ENCODE measurements around the gene IFNG. TPM values are rescaled to one million over a fixed set of nuclear protein-coding genes. Genes with fewer than 3 reads are reported as not detected.
A peak's percentile ranks its signal among the peaks of the same experiment; 100 is the strongest.

The IFNG gene
- total RNA-seq, 1 donor from 2014 or later = not detected

GRCh38 chr12:68111995-68112394 lies 47.5 kb downstream of the IFNG start:
- H3K27me3 ChIP-seq (ENCODE audit: insufficient read depth, low read length) = no peaks in the 10 kb centered on the region
- H3K79me2 ChIP-seq (ENCODE audit: insufficient read depth, low read length) = no peaks in the 10 kb centered on the region
- DNase-seq (ENCODE audit: low read depth) = peak; percentile 2
- no peak overlapping the region for H3K27ac Mint-ChIP-seq (ENCODE audit: unreplicated experiment)
- no peak overlapping the region for H3K9ac ChIP-seq (ENCODE audit: low read length)
- H3K4me1 Mint-ChIP-seq (ENCODE audit: low read depth, unreplicated experiment) = no peaks in the 10 kb centered on the region
- no peaks in the 10 kb centered on the region for H3K27me3 Mint-ChIP-seq (ENCODE audit: low read depth, unreplicated experiment)
- H2AFZ ChIP-seq (ENCODE audit: low read depth, low read length) = no peak overlapping the region
- no peak for FAIRE-seq
- no peaks in the 10 kb centered on the region for H3K36me3 ChIP-seq (ENCODE audit: insufficient read depth, low read length)
- no peaks in the 10 kb centered on the region for H3K9me3 ChIP-seq (ENCODE audit: insufficient read depth, low read depth, low read length)
- no peaks in the 10 kb centered on the region for H4K20me1 ChIP-seq (ENCODE audit: insufficient read depth, low read length)
- H3K4me3 ChIP-seq (ENCODE audit: insufficient read depth, low read depth, low read length) = no peak overlapping the region
- H3K4me3 Mint-ChIP-seq (ENCODE audit: unreplicated experiment) = no peak overlapping the region
- TF ChIP-seq EZH2 (IDR thresholded peaks at IDR 0.05; ENCODE audit: insufficient read depth, low read length) (no peak), CTCF (IDR thresholded peaks at IDR 0.05; ENCODE audit: insufficient read depth, low read depth, low read length) (no peak)
- no peaks in the 10 kb centered on the region for H3K9me3 Mint-ChIP-seq (ENCODE audit: unreplicated experiment)
- H3K27ac ChIP-seq (ENCODE audit: low read depth, low read length) = no peak overlapping the region
- no peaks in the 10 kb centered on the region for H3K36me3 Mint-ChIP-seq (ENCODE audit: low read depth, unreplicated experiment)
- no peaks in the 10 kb centered on the region for H3K4me1 ChIP-seq (ENCODE audit: insufficient read depth, low read length)
- no peak overlapping the region for H3K4me2 ChIP-seq (ENCODE audit: low read length)

GRCh38 chr12:68109444-68110217 lies 49.9 kb downstream of the IFNG start:
- FAIRE-seq (no peak), DNase-seq (ENCODE audit: low read depth) (no peak)
- H4K20me1 ChIP-seq (ENCODE audit: insufficient read depth, low read length) = no peaks in the 10 kb centered on the region
- no peak overlapping the region for H3K27ac ChIP-seq (ENCODE audit: low read depth, low read length)
- H3K36me3 ChIP-seq (ENCODE audit: insufficient read depth, low read length) = no peaks in the 10 kb centered on the region
- TF ChIP-seq CTCF (IDR thresholded peaks at IDR 0.05; ENCODE audit: insufficient read depth, low read depth, low read length) (no peak), EZH2 (IDR thresholded peaks at IDR 0.05; ENCODE audit: insufficient read depth, low read length) (no peak)
- no peaks in the 10 kb centered on the region for H3K27me3 ChIP-seq (ENCODE audit: insufficient read depth, low read length)
- H3K27ac Mint-ChIP-seq (ENCODE audit: unreplicated experiment) = no peak overlapping the region
- H3K4me2 ChIP-seq (ENCODE audit: low read length) = no peak overlapping the region
- H3K9me3 Mint-ChIP-seq (ENCODE audit: unreplicated experiment) = no peaks in the 10 kb centered on the region
- no peak overlapping the region for H3K4me3 Mint-ChIP-seq (ENCODE audit: unreplicated experiment)
- H3K79me2 ChIP-seq (ENCODE audit: insufficient read depth, low read length) = no peaks in the 10 kb centered on the region
- H3K27me3 Mint-ChIP-seq (ENCODE audit: low read depth, unreplicated experiment) = no peaks in the 10 kb centered on the region
- no peaks in the 10 kb centered on the region for H3K36me3 Mint-ChIP-seq (ENCODE audit: low read depth, unreplicated experiment)
- H2AFZ ChIP-seq (ENCODE audit: low read depth, low read length) = no peak overlapping the region
- peaks cover 4% of the 10 kb centered on the region for H3K4me1 ChIP-seq (ENCODE audit: insufficient read depth, low read length)
- no peak overlapping the region for H3K9ac ChIP-seq (ENCODE audit: low read length)
- no peaks in the 10 kb centered on the region for H3K9me3 ChIP-seq (ENCODE audit: insufficient read depth, low read depth, low read length)
- no peak overlapping the region for H3K4me3 ChIP-seq (ENCODE audit: insufficient read depth, low read depth, low read length)
- H3K4me1 Mint-ChIP-seq (ENCODE audit: low read depth, unreplicated experiment) = no peaks in the 10 kb centered on the region

GRCh38 chr12:68109001-68109400 lies 50.5 kb downstream of the IFNG start:
- Histone ChIP-seq H2AFZ (ENCODE audit: low read depth, low read length) (no peak overlapping the region), H3K27me3 (ENCODE audit: insufficient read depth, low read length) (no peaks in the 10 kb centered on the region)

More at GRCh38 chr12:68109001-68109400, 50.5 kb downstream of the IFNG start:
- H3K9me3 ChIP-seq (ENCODE audit: insufficient read depth, low read depth, low read length) = no peaks in the 10 kb centered on the region
- no peaks in the 10 kb centered on the region for H3K79me2 ChIP-seq (ENCODE audit: insufficient read depth, low read length)
- Mint-ChIP-seq H3K9me3 (ENCODE audit: unreplicated experiment) (no peaks in the 10 kb centered on the region), H3K27ac (ENCODE audit: unreplicated experiment) (no peak overlapping the region), H3K27me3 (ENCODE audit: low read depth, unreplicated experiment) (no peaks in the 10 kb centered on the region), H3K4me3 (ENCODE audit: unreplicated experiment) (no peak overlapping the region), H3K36me3 (ENCODE audit: low read depth, unreplicated experiment) (no peaks in the 10 kb centered on the region), H3K4me1 (ENCODE audit: low read depth, unreplicated experiment) (no peaks in the 10 kb centered on the region)
- no peak overlapping the region for H3K4me2 ChIP-seq (ENCODE audit: low read length)
- H3K4me1 ChIP-seq (ENCODE audit: insufficient read depth, low read length) = peaks cover 4% of the 10 kb centered on the region
- no peak for DNase-seq (ENCODE audit: low read depth)
- no peak overlapping the region for H3K9ac ChIP-seq (ENCODE audit: low read length)
- FAIRE-seq = no peak
- no peaks in the 10 kb centered on the region for H4K20me1 ChIP-seq (ENCODE audit: insufficient read depth, low read length)
- H3K36me3 ChIP-seq (ENCODE audit: insufficient read depth, low read length) = no peaks in the 10 kb centered on the region
- TF ChIP-seq CTCF (IDR thresholded peaks at IDR 0.05; ENCODE audit: insufficient read depth, low read depth, low read length) (no peak), EZH2 (IDR thresholded peaks at IDR 0.05; ENCODE audit: insufficient read depth, low read length) (no peak)
- H3K4me3 ChIP-seq (ENCODE audit: insufficient read depth, low read depth, low read length) = no peak overlapping the region
- no peak overlapping the region for H3K27ac ChIP-seq (ENCODE audit: low read depth, low read length)
